K562 (cell line): Measurements from ENCODE around the gene SPTBN5. TPM values are rescaled to one million over a fixed set of nuclear protein-coding genes. Genes with fewer than 3 reads are reported as not detected.

Experiments
- ATAC-seq: fragments of 200-7000 bp; cut with Tn5 transposase; 3 replicates; pipeline ENCODE4 v1.9.1; 2020; ENCODE audit warnings: moderate library complexity
- BruUV-seq: library from RNA; stranded (reverse); fragments of 400-500 nt; replicated peaks from 2 replicates; lab custom pipeline; 2021; lab: Mats Ljungman, UMichigan
- CTCF ChIA-PET: fragments of 300-600 bp; formaldehyde crosslinking; extraction: SDS; loops from one replicate; lab custom pipeline; 2021; ENCODE audit warnings: low intra/inter-chr PET ratio; lab: Yijun Ruan, JAX
- POLR2A ChIA-PET: fragments of 300-600, 350-650 bp; sonication (Branson Sonifier 250); formaldehyde crosslinking; extraction: SDS; loops from one replicate; lab custom pipeline; 2021; ENCODE audit warnings: antibody characterized with exemption, inconsistent platforms; lab: Yijun Ruan, JAX
- DNase-seq, 4 experiments: peaks; one replicate each; pipeline versions ENCODE4 v3.0.0 to v3.0.0-alpha.2; 2011 to 2018; ENCODE audit warnings: low spot score in 3 of 4, mixed read lengths in 3 of 4; ENCODE audit errors: extremely low read depth in 1 of 4
- FAIRE-seq: peaks from 2 replicates; lab custom pipeline; 2011; peaks lifted over from hg19 to GRCh38; lab: Jason Lieb, UNC
- H2AFZ ChIP-seq: 2 replicates; pipeline ENCODE4 v1.6.0; 2011; ENCODE audit warnings: low read depth, low read length, control low read depth, inconsistent platforms
- H3K27ac ChIP-seq: fragments of 200-600 bp; 3 replicates; pipeline ENCODE4 v1.8.0; 2011; ENCODE audit warnings: low read depth, mild to moderate bottlenecking, control low read depth, inconsistent platforms, low read length, moderate library complexity, mixed read lengths; ENCODE audit errors: extremely low read depth
- H3K27me3 ChIP-seq, 2 experiments: fragments of 300-600 bp in 1 of 2; 2 replicates in 1 of 2; 3 replicates in 1 of 2; pipeline versions ENCODE4 v1.6.0 to v1.8.0; 2011; ENCODE audit warnings: inconsistent platforms in 2 of 2, low read length in 2 of 2, mild to moderate bottlenecking in 1 of 2, mixed read lengths in 1 of 2, moderate library complexity in 1 of 2; ENCODE audit not compliant: control insufficient read depth in 2 of 2, insufficient read depth in 2 of 2
- H3K36me3 ChIP-seq: fragments of 300-600 bp; 3 replicates; pipeline ENCODE4 v1.8.0; 2011; ENCODE audit warnings: mild to moderate bottlenecking, low read length, inconsistent platforms; ENCODE audit not compliant: control insufficient read depth, insufficient read depth
- H3K4me1 ChIP-seq, 2 experiments: fragments of 200-600 bp in 1 of 2; replicated peaks in 1 of 2; 2 replicates in 1 of 2; 3 replicates in 1 of 2; pipeline versions ENCODE4 v1.5.1 to v1.8.0; 2011; ENCODE audit warnings: inconsistent platforms in 2 of 2, low read length in 2 of 2, mild to moderate bottlenecking in 1 of 2, mixed read lengths in 1 of 2, moderate library complexity in 1 of 2; ENCODE audit not compliant: control insufficient read depth in 2 of 2, insufficient read depth in 2 of 2
- H3K4me2 ChIP-seq: 2 replicates; pipeline ENCODE4 v1.6.1; 2011; ENCODE audit warnings: low read length, control low read depth, inconsistent platforms, mixed read lengths; ENCODE audit not compliant: insufficient read depth
- H3K4me3 ChIP-seq: fragments of 200-600 bp; sonication (generic), shearing (Covaris generic); 2 replicates; pipeline ENCODE4 v1.5.1; 2016; ENCODE audit warnings: control low read depth, inconsistent platforms
- H3K79me2 ChIP-seq: fragments of 200-600 bp; 3 replicates; pipeline ENCODE4 v1.8.0; 2011; ENCODE audit warnings: low read length, inconsistent platforms; ENCODE audit not compliant: control insufficient read depth, insufficient read depth
- H3K9ac ChIP-seq, 2 experiments: 2 replicates each; pipeline versions ENCODE4 v1.6.0 to v1.6.1; 2011; ENCODE audit warnings: low read depth in 2 of 2, low read length in 2 of 2, control low read depth in 1 of 2, inconsistent platforms in 1 of 2, mild to moderate bottlenecking in 1 of 2, mixed read lengths in 1 of 2; ENCODE audit not compliant: insufficient read depth in 1 of 2
- H3K9me1 ChIP-seq: one replicate; pipeline ENCODE4 v1.6.0; 2011; ENCODE audit warnings: inconsistent platforms, mild to moderate bottlenecking, low read length, moderate library complexity; ENCODE audit not compliant: control insufficient read depth, insufficient read depth
- H3K9me3 ChIP-seq: replicated peaks from 2 replicates; pipeline ENCODE4 v1.5.1; 2011; ENCODE audit warnings: low read depth, low read length, inconsistent platforms; ENCODE audit not compliant: control insufficient read depth, insufficient read depth
- H4K20me1 ChIP-seq: replicated peaks from 2 replicates; pipeline ENCODE4 v1.6.1; 2011; ENCODE audit warnings: low read length, inconsistent platforms, mixed read lengths; ENCODE audit not compliant: control insufficient read depth, insufficient read depth
- ATF2 ChIP-seq: sonication (generic); formaldehyde crosslinking; IDR thresholded peaks from 2 replicates; pipeline ENCODE4 v1.8.1; 2022; ENCODE audit warnings: missing genetic modification reagents
- ATF3 ChIP-seq, 2 experiments: fragments of 450-650 bp in 1 of 2; sonication (generic) in 1 of 2; formaldehyde crosslinking in 1 of 2; IDR thresholded peaks in 1 of 2; conservative IDR thresholded peaks in 1 of 2; 2 replicates each; pipeline versions ENCODE4 v1.6.1 to v1.8.1; 2016 to 2023; ENCODE audit warnings: mild to moderate bottlenecking in 2 of 2, moderate library complexity in 2 of 2, inconsistent platforms in 1 of 2, missing genetic modification reagents in 1 of 2
- ATF4 ChIP-seq: fragments of 450-650 bp; formaldehyde crosslinking; IDR thresholded peaks from 2 replicates; pipeline ENCODE4 v1.4.0; 2022; ENCODE audit warnings: mild to moderate bottlenecking, moderate library complexity
- CBFA2T2 ChIP-seq: fragments of 450-650 bp; conservative IDR thresholded peaks from 2 replicates; pipeline ENCODE4 v1.6.1; 2017; ENCODE audit warnings: mild to moderate bottlenecking
- CBFA2T3 ChIP-seq: fragments of 450-650 bp; IDR thresholded peaks from 2 replicates; pipeline ENCODE4 v1.6.1; 2017
- NFIC ChIP-seq: fragments of 450-650 bp; IDR thresholded peaks from 2 replicates; pipeline ENCODE4 v1.6.1; 2017; ENCODE audit warnings: mild to moderate bottlenecking, inconsistent platforms
- TAF7 ChIP-seq: fragments of 450-650 bp; IDR thresholded peaks from 2 replicates; pipeline ENCODE4 v1.6.1; 2016; ENCODE audit warnings: missing genetic modification characterization, missing compliant biosample characterization
- ZC3H8 ChIP-seq: fragments of 450-650 bp; IDR thresholded peaks from 2 replicates; pipeline ENCODE4 v1.6.1; 2017
- ZFP36 ChIP-seq: fragments of 150-350 bp; IDR thresholded peaks from 2 replicates; pipeline ENCODE4 v1.6.1; 2018; ENCODE audit warnings: low read length, low read depth; ENCODE audit not compliant: partially characterized antibody
- ZKSCAN3 ChIP-seq: fragments of 250-450 bp; sonication (Bioruptor Pico); IDR thresholded peaks from 2 replicates; pipeline ENCODE4 v1.4.0; 2020
- ZNF232 ChIP-seq: sonication (generic); formaldehyde crosslinking; IDR thresholded peaks from 2 replicates; pipeline ENCODE4 v1.8.0; 2022; ENCODE audit warnings: mild to moderate bottlenecking, missing genetic modification reagents
- WGBS: fragments of 100-300 bp; shearing (Covaris generic); methylation state at CpG from one replicate; pipeline ENCODE4 v1.1.6; 2016; ENCODE audit warnings: low coverage, mixed read lengths; ENCODE audit not compliant: insufficient coverage; ENCODE audit errors: missing lambda C conversion rate; 5-methylcytosine and 5-hydroxymethylcytosine counted together
- in situ Hi-C: fragments of 300-500 bp; cut with MboI; formaldehyde crosslinking; loops from 4 replicates; pipeline ENCODE4 v1.15.0; 2018; ENCODE audit warnings: inconsistent platforms, mixed read lengths
- intact Hi-C: fragments of 100-400 bp; cut with micrococcal nuclease; formaldehyde crosslinking; loops from 2 replicates; pipeline ENCODE4 v1.14.2; 2022
- polyA plus RNA-seq, 8 experiments: library from polyadenylated mRNA; depleted of rRNA in 4 of 8; stranded (reverse) in 5 of 8; unstranded in 3 of 8; fragments of >200 nt; fragmentation: Nextera tagmentation in 2 of 8; fragmentation: Illumina TruSeq in 1 of 8; extraction: Ambion mirVana in 2 of 8; extraction: Trizol in 1 of 8; gene quantifications; 2 replicates each; pipeline versions ENCODE4 v1.2.1 to v1.2.3, GENCODE V29; 2011 to 2014; ENCODE audit warnings: inconsistent platforms in 1 of 8, missing spikeins in 1 of 8
- total RNA-seq, 7 experiments: library from RNA; depleted of rRNA in 6 of 7; stranded (reverse); fragments of >200 nt in 6 of 7; fragmentation: Illumina TruSeq in 2 of 7; extraction: Trizol in 2 of 7; gene quantifications; 2 replicates each; pipeline versions ENCODE4 v1.2.1 to v1.2.3, GENCODE V29; 2011 to 2021; ENCODE audit warnings: low replicate concordance in 1 of 7

The SPTBN5 gene
- total and polyA plus RNA-seq, 9 of the 15 experiments (the other 6 are each of a cell fraction or from before 2014, with no cell fraction given): 0.02 TPM; not detected in 8

GRCh38 chr15:41932511-41933289, 38.8 kb upstream of the SPTBN5 start:
- no peaks in the 10 kb centered on the region for H3K9me1 ChIP-seq
- DNase-seq: no peak
- no peak for ATAC-seq
- WGBS: 67% methylated on average over 16 of the region's 16 CpGs
- H3K4me3 ChIP-seq: no peak overlapping the region
- POLR2A ChIA-PET: interaction anchor here (0.6 kb wide), 1 partner anchor 9 kb away, joined by 3 read pairs; no protein-coding TSS in a partner anchor
- in situ Hi-C loops (no loop called here), intact Hi-C loops (no loop called here)
- no peak overlapping the region for H2AFZ ChIP-seq
- no peak overlapping the region for H3K4me2 ChIP-seq
- TF ChIP-seq ZC3H8 (no peak), NFIC (peak; percentile 37; the same call in 1 of the 2 replicates)
- H3K9me3 ChIP-seq: no peaks in the 10 kb centered on the region
- H3K27me3 ChIP-seq: no peaks in the 10 kb centered on the region
- no peak for FAIRE-seq
- CTCF ChIA-PET: no interaction called here
- H3K27ac ChIP-seq: no peak overlapping the region
- no peaks in the 10 kb centered on the region for H3K79me2 ChIP-seq
- H3K4me1 ChIP-seq: peaks cover 3 to 13% of the 10 kb centered on the region in 2 experiments; a peak in 4 of 5 replicates
- H4K20me1 ChIP-seq: no peaks in the 10 kb centered on the region
- no TSS peak for BruUV-seq
- peaks cover 4% of the 10 kb centered on the region; the same call in 2 of the 3 replicates for H3K36me3 ChIP-seq
- peak overlapping the region in 1 of 2 experiments; percentile 65; a peak in 1 of 4 replicates for H3K9ac ChIP-seq

GRCh38 chr15:41932101-41932500, 38.2 kb upstream of the SPTBN5 start:
- H3K4me3 ChIP-seq: no peak overlapping the region
- ChIA-PET CTCF (no interaction called here), POLR2A (no interaction called here)
- H2AFZ ChIP-seq: no peak overlapping the region
- H3K27ac ChIP-seq: no peak overlapping the region
- H3K4me2 ChIP-seq: no peak overlapping the region
- no peaks in the 10 kb centered on the region for H4K20me1 ChIP-seq
- ATAC-seq: no peak
- H3K9ac ChIP-seq: no peak overlapping the region
- peaks cover 4% of the 10 kb centered on the region; the same call in 2 of the 3 replicates for H3K36me3 ChIP-seq
- H3K9me1 ChIP-seq: no peaks in the 10 kb centered on the region
- intact Hi-C loops: no loop called here
- FAIRE-seq: no peak
- H3K9me3 ChIP-seq: no peaks in the 10 kb centered on the region
- no peaks in the 10 kb centered on the region for H3K27me3 ChIP-seq
- H3K4me1 ChIP-seq: peaks cover 3 to 13% of the 10 kb centered on the region in 2 experiments; a peak in 4 of 5 replicates
- no peak for DNase-seq
- no peaks in the 10 kb centered on the region for H3K79me2 ChIP-seq
- in situ Hi-C loops: no loop called here
- WGBS: 95% methylated on average over 9 of the region's 9 CpGs
- no TSS peak for BruUV-seq
- no peak for TF ChIP-seq ZFP36
- no peak for TF ChIP-seq ZKSCAN3
- TF ChIP-seq CBFA2T3: no peak
- TF ChIP-seq ATF2: no peak
- no peak for TF ChIP-seq TAF7 (tag)
- TF ChIP-seq CBFA2T2: no peak
- no peak for TF ChIP-seq ZNF232 (CRISPR knock-in tag)
- no peak for TF ChIP-seq ATF3 (IDR thresholded peaks at IDR 0.05)
- TF ChIP-seq ATF3 (CRISPR knock-in tag; conservative IDR thresholded peaks at IDR 0.05): no peak
- TF ChIP-seq ATF4 (CRISPR knock-in tag): no peak
